H1 (cell line): Measurements from ENCODE around the gene RAD23A.

Experiments used
- BACH1 ChIP-seq: IDR thresholded peaks from 2 replicates; pipeline ENCODE4 v1.6.1; 2012; ENCODE audit warnings: low read length, improper control_type of control experiment
- CEBPB ChIP-seq: IDR thresholded peaks from 2 replicates; pipeline ENCODE4 v1.6.1; 2012; ENCODE audit warnings: low read depth, low read length
- CREB1 ChIP-seq: IDR thresholded peaks from 2 replicates; pipeline ENCODE4 v1.6.1; 2012; ENCODE audit warnings: inconsistent platforms
- CTCF ChIP-seq, 3 experiments: IDR thresholded peaks; 1 replicate in 2 of 3; 2 replicates in 1 of 3; pipeline versions ENCODE4 v1.5.1 to v1.6.1; 2011; ENCODE audit warnings: low read length in 3 of 3, mild to moderate bottlenecking in 3 of 3, inconsistent platforms in 2 of 3, low read depth in 1 of 3, moderate library complexity in 1 of 3; ENCODE audit not compliant: insufficient read depth in 1 of 3; ENCODE audit errors: control extremely low read depth in 1 of 3
- EP300 ChIP-seq, 2 experiments: IDR thresholded peaks; 1 replicate in 1 of 2; 2 replicates in 1 of 2; pipeline ENCODE4 v1.6.1; 2011 to 2012; ENCODE audit warnings: low read depth in 2 of 2, low read length in 2 of 2, mild to moderate bottlenecking in 2 of 2, borderline replicate concordance in 1 of 2, inconsistent platforms in 1 of 2, moderate library complexity in 1 of 2
- KDM1A ChIP-seq: fragments of 200-600, 300-600 bp; sonication (generic); IDR thresholded peaks from 2 replicates; pipeline ENCODE4 v1.7.1; 2016; ENCODE audit warnings: mild to moderate bottlenecking, low read length, borderline replicate concordance
- MAX ChIP-seq: IDR thresholded peaks from 2 replicates; pipeline ENCODE4 v1.6.1; 2012; ENCODE audit warnings: inconsistent platforms
- NRF1 ChIP-seq: IDR thresholded peaks from 2 replicates; pipeline ENCODE4 v1.6.1; 2011; ENCODE audit warnings: mild to moderate bottlenecking, low read depth, low read length, improper control_type of control experiment
- POLR2A ChIP-seq, 2 experiments: IDR thresholded peaks; 1 replicate in 1 of 2; 2 replicates in 1 of 2; pipeline ENCODE4 v1.6.1; 2011; ENCODE audit warnings: low read depth in 2 of 2, low read length in 2 of 2, mild to moderate bottlenecking in 2 of 2; ENCODE audit errors: control extremely low read depth in 1 of 2
- RAD21 ChIP-seq, 2 experiments: IDR thresholded peaks in 1 of 2; conservative IDR thresholded peaks in 1 of 2; 2 replicates each; pipeline ENCODE4 v1.6.1; 2011; ENCODE audit warnings: low read depth in 2 of 2, low read length in 2 of 2, improper control_type of control experiment in 1 of 2, inconsistent platforms in 1 of 2, mild to moderate bottlenecking in 1 of 2, moderate library complexity in 1 of 2
- SP1 ChIP-seq: IDR thresholded peaks from 2 replicates; pipeline ENCODE4 v1.6.1; 2011; ENCODE audit warnings: low read depth, low read length
- SRF ChIP-seq: IDR thresholded peaks from 2 replicates; pipeline ENCODE4 v1.6.1; 2011; ENCODE audit warnings: mild to moderate bottlenecking, low read depth, low read length, moderate library complexity
- TAF1 ChIP-seq: IDR thresholded peaks from 2 replicates; pipeline ENCODE4 v1.6.1; 2011; ENCODE audit warnings: mild to moderate bottlenecking, low read depth, low read length
- TEAD4 ChIP-seq: IDR thresholded peaks from 2 replicates; pipeline ENCODE4 v1.6.1; 2012; ENCODE audit warnings: low read depth, low read length, inconsistent platforms, mixed read lengths

DNA sequence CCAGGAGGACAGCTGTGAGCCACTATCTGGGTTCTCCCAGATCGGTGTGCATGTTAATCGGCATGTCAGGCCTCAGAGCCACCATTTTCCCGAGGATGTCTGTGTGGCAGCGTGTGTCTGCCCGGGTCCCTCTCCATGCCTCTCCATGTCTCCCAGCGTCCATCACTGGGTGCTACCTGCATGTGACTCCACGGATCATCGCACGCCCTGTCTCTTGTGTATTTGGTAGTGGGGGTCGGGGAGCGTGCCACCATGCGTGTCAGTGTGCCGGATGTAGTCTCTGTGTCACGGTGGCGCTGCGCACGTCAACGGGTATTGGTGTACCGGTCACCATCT, 55.5 kb downstream of the RAD23A start:
- TF ChIP-seq CTCF (IDR thresholded peaks at IDR 0.05; ENCODE audit: control extremely low read depth in 1 of 3, insufficient read depth in 1 of 3, low read depth in 1 of 3, low read length in 3 of 3): no peak
- TF ChIP-seq CREB1: no peak
- no peak for TF ChIP-seq NRF1
- no peak for TF ChIP-seq MAX
- no peak for TF ChIP-seq EP300 (IDR thresholded peaks at IDR 0.05; ENCODE audit: borderline replicate concordance in 1 of 2, low read depth in 2 of 2, low read length in 2 of 2)
- TF ChIP-seq SP1: no peak
- TF ChIP-seq RAD21 (IDR thresholded peaks at IDR 0.05 in 1 of 2, conservative IDR thresholded peaks at IDR 0.05 in 1 of 2; ENCODE audit: low read depth in 2 of 2, low read length in 2 of 2): no peak
- TF ChIP-seq TEAD4: no peak
- TF ChIP-seq SRF: no peak
- TF ChIP-seq CEBPB: no peak
- no peak for TF ChIP-seq KDM1A
- no peak for TF ChIP-seq POLR2A (IDR thresholded peaks at IDR 0.05; ENCODE audit: control extremely low read depth in 1 of 2, low read depth in 2 of 2, low read length in 2 of 2)
- no peak for TF ChIP-seq TAF1
- no peak for TF ChIP-seq BACH1
